ENCODE data around the gene EFCAB11.

EFCAB11 gene

DNA sequence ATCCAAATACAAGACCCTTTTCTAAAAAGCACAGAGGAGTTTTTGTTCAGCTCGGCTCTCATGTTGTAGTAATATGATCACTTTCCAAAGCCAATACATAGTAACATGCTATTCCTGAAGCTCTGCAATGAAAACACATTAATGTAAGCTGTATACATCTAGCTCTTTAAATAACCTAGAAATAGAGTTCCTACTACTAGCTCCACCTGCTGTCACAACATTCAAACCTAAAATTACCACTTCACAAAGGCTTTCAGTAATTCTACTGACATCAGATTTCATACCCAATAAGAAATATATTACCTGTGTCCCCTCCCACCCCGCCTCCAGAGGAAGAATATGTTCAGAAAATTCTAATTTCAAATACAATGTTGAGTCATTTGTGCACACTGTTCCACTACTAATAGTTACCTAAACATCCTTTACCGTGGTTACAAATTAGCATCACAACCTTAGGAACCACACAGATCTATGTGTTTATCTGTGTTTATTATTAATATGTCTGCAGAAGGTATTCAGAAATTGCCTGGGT, 17.8 kb downstream of the EFCAB11 start:
- no peak for DNase-seq (ENCODE audit: low read depth in 1 of 2, low spot score in 1 of 2)
- H3K4me3 ChIP-seq (replicated peaks; ENCODE audit: insufficient read depth, low read length), result no peak overlapping the region
- H3K27me3 ChIP-seq (ENCODE audit: insufficient read depth, poor library complexity, severe bottlenecking), result no peaks in the 10 kb centered on the region
- H3K27ac ChIP-seq (replicated peaks), result no peak overlapping the region
- no peak for TF ChIP-seq SPI1 (IDR thresholded peaks at IDR 0.05; ENCODE audit: borderline replicate concordance, low read depth)
- no peak for TF ChIP-seq CTCF (IDR thresholded peaks at IDR 0.05; ENCODE audit: insufficient read depth, low read length)
- no peak for TF ChIP-seq GABPA (IDR thresholded peaks at IDR 0.05; ENCODE audit: low read depth)
- TF ChIP-seq, protein P1, sequence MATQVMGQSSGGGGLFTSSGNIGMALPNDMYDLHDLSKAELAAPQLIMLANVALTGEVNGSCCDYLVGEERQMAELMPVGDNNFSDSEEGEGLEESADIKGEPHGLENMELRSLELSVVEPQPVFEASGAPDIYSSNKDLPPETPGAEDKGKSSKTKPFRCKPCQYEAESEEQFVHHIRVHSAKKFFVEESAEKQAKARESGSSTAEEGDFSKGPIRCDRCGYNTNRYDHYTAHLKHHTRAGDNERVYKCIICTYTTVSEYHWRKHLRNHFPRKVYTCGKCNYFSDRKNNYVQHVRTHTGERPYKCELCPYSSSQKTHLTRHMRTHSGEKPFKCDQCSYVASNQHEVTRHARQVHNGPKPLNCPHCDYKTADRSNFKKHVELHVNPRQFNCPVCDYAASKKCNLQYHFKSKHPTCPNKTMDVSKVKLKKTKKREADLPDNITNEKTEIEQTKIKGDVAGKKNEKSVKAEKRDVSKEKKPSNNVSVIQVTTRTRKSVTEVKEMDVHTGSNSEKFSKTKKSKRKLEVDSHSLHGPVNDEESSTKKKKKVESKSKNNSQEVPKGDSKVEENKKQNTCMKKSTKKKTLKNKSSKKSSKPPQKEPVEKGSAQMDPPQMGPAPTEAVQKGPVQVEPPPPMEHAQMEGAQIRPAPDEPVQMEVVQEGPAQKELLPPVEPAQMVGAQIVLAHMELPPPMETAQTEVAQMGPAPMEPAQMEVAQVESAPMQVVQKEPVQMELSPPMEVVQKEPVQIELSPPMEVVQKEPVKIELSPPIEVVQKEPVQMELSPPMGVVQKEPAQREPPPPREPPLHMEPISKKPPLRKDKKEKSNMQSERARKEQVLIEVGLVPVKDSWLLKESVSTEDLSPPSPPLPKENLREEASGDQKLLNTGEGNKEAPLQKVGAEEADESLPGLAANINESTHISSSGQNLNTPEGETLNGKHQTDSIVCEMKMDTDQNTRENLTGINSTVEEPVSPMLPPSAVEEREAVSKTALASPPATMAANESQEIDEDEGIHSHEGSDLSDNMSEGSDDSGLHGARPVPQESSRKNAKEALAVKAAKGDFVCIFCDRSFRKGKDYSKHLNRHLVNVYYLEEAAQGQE (IDR thresholded peaks at IDR 0.05; ENCODE audit: insufficient replicate concordance, low read depth), result no peak
- TF ChIP-seq POLR2AphosphoS5 (IDR thresholded peaks at IDR 0.05; ENCODE audit: low read depth), result no peak

- no peak for TF ChIP-seq CTCF (IDR thresholded peaks at IDR 0.05; ENCODE audit: insufficient read depth, low read length)
- no peaks in the 10 kb centered on the region for H3K27me3 ChIP-seq (ENCODE audit: insufficient read depth, poor library complexity, severe bottlenecking)
- no peak for DNase-seq (ENCODE audit: low read depth in 1 of 2, low spot score in 1 of 2)
- H3K27ac ChIP-seq (replicated peaks), result no peak overlapping the region
- no peak overlapping the region for H3K4me3 ChIP-seq (replicated peaks; ENCODE audit: insufficient read depth, low read length)
These were observed 21.5 kb downstream of the EFCAB11 start for GRCh38 chr14:89933002-89933401.

DNA sequence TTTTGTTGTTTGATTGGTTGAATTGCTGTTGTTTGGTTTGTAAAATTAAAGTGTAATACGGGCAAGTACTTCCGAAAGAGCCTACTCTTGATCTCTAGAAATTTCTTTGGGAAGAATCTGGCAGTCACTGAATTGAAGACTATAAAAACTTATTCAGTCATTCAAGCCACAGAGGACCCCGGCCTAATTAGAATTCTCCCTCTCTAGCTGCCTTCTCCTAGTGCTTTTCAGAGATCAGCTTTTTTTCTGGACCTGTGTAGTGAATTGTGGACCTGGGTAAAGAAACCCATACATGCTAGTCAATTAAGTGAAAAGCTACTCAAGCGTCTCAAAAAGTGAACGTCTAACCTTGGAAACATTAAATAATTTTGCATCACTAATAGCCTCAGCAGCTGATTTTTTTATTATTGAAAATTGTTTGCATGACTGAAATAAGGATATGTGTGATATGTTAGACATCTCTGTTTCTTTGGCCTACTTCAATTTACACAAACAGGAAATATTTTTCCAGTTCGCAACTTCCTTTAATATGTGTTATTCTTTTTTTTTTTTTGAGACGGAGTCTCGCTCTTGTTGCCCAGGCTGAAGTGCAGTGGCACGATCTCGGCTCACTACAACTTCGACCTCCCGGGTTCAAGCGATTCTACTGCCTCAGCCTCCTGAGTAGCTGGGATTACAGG, 27.2 kb downstream of the EFCAB11 start:
- no peaks in the 10 kb centered on the region for H3K27me3 ChIP-seq (ENCODE audit: insufficient read depth, poor library complexity, severe bottlenecking)
- H3K4me3 ChIP-seq (replicated peaks; ENCODE audit: insufficient read depth, low read length), result no peak overlapping the region
- DNase-seq (ENCODE audit: low read depth in 1 of 2, low spot score in 1 of 2), result no peak
- H3K27ac ChIP-seq (replicated peaks), result no peak overlapping the region
- TF ChIP-seq SPI1 (IDR thresholded peaks at IDR 0.05; ENCODE audit: borderline replicate concordance, low read depth) (no peak), GABPA (IDR thresholded peaks at IDR 0.05; ENCODE audit: low read depth) (no peak)
- TF ChIP-seq, protein P1 (IDR thresholded peaks at IDR 0.05; ENCODE audit: insufficient replicate concordance, low read depth), result no peak

DNA sequence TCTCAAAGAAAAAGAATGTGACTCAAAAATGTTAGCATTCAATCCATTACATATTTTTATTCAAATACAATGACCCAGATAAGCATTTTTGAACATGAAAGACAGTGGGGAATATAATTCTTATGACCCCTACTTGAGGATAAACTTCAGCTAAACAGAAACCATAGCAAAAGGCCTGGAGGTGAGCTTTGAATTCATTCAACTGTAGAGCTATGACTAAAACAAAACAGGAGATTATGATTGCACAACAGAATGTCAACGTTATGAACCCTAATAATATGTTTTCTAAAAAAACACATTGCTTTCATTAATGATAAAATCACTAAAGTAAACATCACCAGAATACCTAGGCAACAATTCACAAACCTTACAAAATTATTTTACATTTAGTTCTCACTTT, 27.8 kb downstream of the EFCAB11 start:
- Histone ChIP-seq H3K27me3 (ENCODE audit: insufficient read depth, poor library complexity, severe bottlenecking) (no peaks in the 10 kb centered on the region), H3K27ac (replicated peaks) (no peak overlapping the region), H3K4me3 (replicated peaks; ENCODE audit: insufficient read depth, low read length) (no peak overlapping the region)
- no peak for DNase-seq (ENCODE audit: low read depth in 1 of 2, low spot score in 1 of 2)
- no peak for TF ChIP-seq SPI1 (IDR thresholded peaks at IDR 0.05; ENCODE audit: borderline replicate concordance, low read depth)
- no peak for TF ChIP-seq POLR2AphosphoS5 (IDR thresholded peaks at IDR 0.05; ENCODE audit: low read depth)
- no peak for TF ChIP-seq GABPA (IDR thresholded peaks at IDR 0.05; ENCODE audit: low read depth)
- TF ChIP-seq, protein P1 (IDR thresholded peaks at IDR 0.05; ENCODE audit: insufficient replicate concordance, low read depth), result no peak
- no peak for TF ChIP-seq CTCF (IDR thresholded peaks at IDR 0.05; ENCODE audit: insufficient read depth, low read length)
